Glomerular endothelial cell (primary cell): ENCODE results near the gene SHISA2. TPM values are rescaled to one million over a fixed set of nuclear protein-coding genes. Genes with fewer than 3 reads are reported as not detected.

Source experiments
- DNase-seq: peaks from one replicate; pipeline ENCODE4 v3.0.0-alpha.2; 2011; ENCODE audit warnings: low read depth, low spot score; ENCODE audit errors: extremely low read depth
- total RNA-seq: library from RNA; depleted of rRNA; stranded (reverse); fragments of >200 nt; gene quantifications from 2 replicates; pipeline ENCODE4 v1.2.3, GENCODE V29; 2015

Gene SHISA2
- total RNA-seq, 1 donor from 2014 or later, result 15.5 TPM

DNA sequence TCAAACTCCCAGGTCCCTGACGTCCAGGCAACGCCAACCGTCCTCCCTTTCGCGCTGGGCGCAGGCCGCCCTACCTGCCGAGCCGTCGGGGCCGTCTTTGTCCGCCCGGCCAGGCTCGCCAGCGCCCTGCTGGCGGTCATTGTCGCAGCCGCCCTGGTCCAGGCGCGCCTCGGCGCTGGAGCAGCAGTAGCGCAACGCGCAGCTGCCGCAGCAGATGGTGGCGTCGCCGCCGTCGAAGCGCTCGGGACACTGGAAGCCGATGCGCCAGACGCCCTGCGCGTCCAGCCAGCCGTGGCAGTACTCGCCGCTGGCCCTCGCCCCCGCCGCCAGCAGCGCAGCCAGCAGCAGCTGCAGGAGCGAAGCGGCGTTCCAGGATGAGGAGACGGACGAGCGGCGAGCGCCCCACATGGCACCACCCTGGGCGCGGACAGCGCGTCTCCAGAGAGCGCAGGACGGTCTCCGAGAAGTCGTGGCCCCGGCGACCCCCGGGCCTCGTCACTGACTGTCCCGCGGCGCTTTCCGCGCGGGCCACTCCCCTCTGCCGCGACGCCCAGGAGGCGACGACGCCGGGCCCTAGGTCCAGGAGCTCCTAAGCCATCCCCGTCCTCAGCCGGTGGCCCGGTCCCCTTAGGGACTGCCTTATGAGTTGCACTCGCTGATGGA lies 1.1 kb downstream of the SHISA2 start:
- DNase-seq, result no peak

DNA sequence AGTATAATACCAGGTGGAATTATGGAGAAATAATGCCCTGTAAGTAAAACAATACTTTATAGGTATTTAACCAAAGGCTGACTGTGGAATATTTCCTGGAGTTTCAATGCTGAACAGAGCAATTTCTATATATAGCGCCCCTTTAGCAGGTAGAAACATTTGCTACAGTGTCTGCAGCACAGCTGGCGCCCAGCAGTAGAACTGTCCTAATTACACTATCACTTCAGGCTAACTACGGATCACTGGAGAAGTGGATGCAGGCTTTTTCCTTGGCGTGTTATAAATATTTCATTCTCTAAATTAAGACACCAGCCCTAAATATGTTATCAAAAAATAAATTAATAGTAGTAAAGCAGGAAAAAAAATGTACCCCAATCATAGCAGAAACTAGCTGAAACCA lies 3.1 kb downstream of the SHISA2 start:
- DNase-seq, result no peak

DNA sequence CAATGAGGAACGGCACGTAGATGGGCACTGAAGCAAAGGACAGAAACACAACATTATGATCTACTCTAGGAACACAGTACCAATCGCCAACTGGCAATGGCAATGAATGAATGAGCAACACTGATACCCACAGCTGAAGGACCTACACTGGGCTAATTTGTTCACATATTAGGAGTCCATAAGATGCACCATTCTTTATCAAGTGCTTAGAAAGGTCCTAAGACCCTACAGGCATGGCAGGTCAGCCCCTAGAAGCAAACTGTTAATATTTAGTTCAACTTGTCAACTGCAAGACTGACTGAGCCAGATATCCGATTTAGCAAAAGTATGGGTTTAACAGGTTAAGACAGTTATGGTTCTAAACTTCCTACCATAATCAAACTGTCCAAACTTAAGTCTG lies 4.8 kb downstream of the SHISA2 start:
- no peak for DNase-seq

DNA sequence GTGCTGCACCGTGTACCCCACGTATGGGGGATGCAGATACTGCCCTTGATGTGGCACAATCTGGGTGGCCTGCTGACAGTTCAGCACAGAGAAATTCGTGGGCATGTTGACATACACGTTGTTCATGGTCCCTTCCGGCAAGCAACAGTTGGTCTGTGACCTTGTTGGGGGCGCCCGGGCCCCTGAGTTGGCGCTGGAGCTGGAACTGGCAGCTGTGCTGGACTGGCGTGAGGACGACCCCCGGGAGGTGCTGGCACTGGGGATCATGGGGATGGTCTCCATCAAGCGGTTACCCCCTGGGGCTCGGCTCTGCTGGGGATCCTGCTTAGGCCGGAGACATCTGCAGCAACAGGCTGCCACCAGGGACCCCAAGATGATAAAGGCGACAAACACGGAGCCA lies 5.2 kb downstream of the SHISA2 start:
- DNase-seq, result no peak

DNA sequence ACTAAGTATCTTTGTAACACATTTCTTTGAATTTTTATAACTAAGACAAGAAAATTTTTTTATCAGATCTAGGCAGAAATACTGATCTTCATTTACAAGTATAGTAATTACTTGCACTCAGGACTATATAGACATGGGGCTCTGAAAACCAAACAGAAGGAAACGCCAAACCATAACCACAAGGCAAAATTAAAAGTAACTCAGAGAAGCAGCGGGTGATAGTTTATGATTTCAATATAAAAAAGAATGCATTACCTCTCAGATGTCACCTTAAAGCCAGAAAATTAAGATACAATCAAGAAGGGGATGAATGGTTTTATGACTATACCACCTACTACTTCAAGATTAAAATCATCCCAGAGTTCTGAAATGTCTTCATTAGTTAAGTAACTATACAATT lies 6.7 kb downstream of the SHISA2 start:
- DNase-seq, result no peak

DNA sequence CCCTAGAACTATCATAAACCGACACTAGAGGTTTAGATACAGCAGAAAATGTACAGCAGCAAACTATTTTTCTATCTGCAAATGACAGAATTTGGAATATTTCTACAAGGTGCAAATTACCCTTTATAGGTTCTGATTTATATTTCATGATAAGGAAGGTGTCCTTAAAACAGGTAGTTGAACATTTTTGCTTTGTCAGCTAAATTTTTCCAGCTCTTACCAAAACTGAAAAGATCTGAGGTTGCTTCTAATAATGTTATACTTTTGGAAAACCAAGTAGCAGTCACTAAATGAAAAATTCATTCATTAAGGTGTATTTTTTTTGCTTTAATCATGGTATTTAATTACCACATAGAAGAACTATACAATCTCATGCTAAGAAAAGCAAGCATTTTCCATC lies 9.0 kb downstream of the SHISA2 start:
- no peak for DNase-seq

DNA sequence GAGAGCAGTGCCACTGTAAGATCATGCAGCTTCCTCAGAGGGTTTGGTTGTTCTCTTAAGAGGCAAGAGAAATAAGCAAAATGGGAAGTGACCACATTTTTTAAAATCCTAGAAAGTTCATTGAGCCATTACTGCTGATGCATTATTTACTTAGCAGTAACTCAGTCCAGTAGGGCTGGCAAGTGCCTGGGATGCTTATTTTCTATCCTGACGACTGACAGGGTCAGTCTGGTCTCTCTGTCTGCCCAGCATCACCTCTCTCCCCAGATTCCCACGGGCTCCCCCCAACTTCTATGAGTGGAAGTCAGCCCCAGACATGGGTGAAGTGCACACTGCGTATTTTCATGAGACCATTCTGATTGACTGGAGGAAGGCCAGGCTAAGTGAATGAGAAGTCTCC lies 10.4 kb downstream of the SHISA2 start:
- no peak for DNase-seq

DNA sequence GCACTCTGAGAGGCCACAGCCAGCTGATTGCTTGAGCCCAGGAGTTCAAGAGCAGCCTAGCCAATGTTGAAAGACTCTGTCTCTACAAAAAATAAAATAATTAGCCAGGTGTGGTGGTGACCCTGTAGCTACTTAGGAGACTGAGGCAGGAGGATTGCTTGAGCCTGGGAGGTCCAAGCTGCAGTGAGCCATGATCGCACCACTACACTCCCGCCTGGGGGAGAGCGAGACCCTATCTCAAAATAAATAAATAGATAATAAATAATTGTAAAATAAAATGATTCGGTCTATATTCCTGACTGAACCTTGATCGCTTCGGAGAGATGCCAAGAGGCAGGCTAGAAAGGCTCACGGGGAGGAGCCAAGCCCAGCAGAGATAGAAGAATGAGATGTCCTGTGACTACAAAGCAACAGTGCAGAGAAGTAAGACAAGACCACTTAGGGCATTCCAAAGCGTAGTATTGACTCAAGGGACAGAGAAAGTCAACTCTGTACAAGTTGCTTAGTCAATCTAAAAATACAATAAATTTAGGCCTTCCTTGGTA lies 12.8 kb downstream of the SHISA2 start:
- DNase-seq, result no peak

DNA sequence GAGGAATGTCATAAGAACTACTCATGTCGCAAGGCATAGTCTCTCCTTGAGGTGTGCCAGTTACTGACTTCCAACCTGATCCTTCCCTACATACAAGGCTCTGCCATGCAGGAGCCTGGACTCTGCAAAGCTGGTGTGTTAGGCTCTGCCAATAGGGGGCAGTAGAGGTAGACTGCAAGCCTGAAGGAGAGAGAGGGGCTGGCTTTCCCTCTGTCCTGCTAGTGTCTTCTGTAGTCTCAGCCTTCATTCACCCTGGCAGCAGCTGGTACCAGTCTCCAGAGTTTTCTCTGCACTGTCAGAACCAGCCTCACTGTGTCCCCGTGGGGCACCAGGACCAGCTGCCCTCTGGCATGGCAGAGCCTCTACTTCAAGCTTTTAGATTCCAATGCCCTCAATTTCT lies 14.5 kb downstream of the SHISA2 start:
- no peak for DNase-seq

DNA sequence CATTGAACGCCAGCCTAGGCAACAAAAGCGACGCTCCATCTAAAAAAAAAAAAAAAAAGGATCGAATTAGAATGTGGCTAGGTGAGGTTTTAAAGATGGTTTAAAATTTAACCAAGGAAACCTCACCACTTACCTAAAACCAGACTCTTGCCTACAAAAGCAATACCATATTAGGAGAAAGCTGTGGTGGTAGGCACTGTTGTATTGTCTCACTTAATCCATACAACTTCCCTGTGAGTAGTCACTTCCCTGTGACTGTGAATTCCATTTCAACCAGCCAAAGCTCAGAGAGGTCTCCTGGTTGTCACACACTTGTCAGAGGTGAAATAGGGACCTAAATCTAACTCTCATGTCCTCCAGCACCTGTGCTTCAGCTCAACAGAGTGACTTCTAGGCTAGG lies 15.4 kb downstream of the SHISA2 start:
- no peak for DNase-seq

DNA sequence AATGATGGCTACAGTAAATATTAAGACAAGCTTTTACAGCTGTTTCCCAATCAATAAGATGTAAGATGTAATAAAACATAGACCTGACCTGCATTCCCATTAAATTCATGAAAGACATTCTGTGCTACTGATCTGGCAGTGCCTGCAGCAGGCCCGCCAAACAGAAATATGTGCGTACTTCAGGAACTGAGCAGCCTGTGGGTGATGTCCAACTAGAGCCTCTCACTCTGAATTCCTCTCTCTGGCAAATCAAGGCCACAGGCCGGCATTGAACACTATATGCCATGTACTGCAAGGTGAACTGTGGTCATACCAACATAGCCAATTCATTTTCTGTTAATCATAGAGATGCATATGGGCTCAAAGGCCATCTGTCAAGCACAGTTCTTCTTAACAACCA lies 17.8 kb downstream of the SHISA2 start:
- no peak for DNase-seq

DNA sequence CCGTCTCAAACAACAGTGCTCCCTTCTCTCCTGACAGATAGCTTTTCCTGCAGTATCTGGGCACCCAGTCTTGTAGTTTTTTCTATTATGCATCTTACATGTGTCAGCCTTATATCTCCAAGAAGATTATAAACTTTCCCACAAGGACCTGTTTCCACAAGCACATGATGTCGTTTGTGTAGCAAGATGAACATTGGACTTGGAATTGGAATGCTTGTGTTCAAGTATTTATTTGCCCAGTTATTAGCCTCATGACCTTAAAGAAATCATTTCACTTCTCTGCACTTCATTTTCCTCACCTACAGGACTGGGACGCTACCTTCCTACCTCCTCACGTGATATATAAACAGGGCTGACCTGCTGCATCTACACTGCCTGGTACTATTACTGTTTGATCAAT lies 21.5 kb downstream of the SHISA2 start:
- no peak for DNase-seq

DNA sequence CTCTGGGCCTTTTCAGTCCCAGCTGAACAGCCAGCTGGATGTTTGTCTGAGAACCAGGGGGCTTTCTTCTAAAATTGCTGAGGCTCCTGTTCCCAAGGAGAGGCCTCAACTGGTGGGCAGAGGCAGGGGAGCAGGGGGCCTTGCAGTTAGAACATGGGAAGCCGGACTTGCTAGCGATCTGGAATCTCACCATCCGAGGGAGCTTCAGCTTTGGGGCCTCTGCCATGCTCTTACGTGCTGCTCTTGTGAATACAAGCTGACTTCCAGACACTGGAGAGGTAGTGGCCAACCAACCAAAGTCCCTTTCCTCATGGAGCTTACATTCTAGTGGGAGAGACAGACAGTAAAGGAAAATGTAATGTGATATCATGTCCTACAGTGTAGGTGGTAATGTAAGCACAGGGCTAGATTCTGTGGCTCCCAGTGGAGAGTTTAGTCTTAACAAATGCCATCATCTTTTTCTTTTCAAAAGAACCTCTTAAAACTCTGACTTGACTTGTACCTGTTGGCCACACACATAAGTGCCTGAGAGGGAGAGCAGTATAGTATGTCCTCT lies 22.2 kb downstream of the SHISA2 start:
- DNase-seq, result no peak

DNA sequence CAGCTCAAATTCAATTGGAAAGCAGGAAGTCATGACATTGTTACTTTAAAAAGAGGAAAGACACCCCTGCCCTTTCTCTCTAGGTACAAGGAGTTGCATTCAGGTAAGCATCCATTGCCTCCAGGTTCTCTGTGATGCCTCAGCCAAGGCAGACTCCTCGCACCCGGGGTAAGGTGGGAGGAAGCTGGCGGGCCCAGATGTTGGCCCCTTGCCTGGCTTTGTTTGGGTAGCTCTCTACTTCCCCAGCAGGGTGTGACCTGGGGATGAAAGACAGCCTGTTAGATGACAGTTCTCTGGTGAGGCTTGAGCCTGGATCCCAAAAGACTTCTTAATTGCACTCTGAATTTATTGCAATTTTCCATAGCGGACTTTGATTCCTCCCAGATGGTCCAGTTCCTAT lies 25.6 kb downstream of the SHISA2 start:
- DNase-seq, result no peak

DNA sequence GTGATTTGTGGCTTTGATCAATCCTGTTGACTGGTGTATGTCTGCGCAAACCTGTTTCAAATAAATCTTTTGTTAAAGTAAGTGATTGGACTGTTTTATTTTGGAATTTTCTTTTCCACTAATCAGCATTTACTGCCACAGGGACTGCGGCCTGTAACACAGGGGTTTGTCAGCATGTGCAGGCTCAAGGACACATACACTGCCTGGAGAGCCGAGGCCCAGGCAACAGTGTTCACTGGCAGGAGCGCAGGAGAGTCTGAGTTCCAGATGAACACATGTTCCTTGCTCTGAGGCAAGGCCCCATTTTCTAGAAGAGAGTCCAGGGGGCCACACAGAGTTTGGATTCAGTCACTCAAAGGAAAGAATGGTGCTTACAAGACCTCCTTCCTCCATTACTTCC lies 26.0 kb downstream of the SHISA2 start:
- DNase-seq, result no peak

DNA sequence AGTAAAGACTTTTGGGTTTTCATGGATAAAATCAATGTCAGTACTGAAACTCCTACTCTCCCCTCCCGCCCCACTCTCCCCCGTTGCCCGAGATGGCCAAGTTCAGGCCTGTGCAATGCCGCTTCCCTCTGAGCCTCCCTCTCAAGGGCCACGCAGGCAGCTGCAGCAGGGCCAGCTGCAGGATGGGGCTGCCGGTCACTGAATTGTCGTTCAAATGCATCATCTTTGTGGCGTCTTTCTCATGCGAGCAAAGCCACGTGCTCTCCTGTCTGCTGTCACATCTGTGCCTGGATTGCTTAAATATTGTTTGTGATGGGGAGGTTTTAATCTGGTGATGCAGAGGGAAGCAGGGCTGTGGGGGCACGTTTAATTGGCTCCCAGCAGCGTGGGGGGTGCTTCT lies 26.6 kb downstream of the SHISA2 start:
- DNase-seq, result no peak

DNA sequence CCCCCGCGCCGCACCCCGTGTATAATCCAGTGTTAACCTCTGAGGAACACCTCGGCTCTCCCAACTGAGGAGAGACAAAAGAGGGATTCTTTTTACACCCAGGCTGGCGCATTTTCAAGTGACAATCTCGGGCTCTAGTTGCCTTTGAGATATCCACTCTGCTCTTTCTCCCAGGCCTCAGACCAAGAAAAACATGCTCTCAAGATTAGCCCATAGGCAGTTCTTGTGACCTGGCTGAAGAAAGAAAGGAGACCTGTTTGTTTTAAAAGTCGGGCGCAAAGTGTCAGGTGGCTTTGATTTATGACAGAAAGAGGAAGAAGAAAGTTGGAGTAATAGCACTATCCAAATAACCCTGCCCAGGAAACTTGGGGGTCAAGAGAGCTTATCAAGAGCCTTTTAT lies 27.3 kb downstream of the SHISA2 start:
- no peak for DNase-seq

DNA sequence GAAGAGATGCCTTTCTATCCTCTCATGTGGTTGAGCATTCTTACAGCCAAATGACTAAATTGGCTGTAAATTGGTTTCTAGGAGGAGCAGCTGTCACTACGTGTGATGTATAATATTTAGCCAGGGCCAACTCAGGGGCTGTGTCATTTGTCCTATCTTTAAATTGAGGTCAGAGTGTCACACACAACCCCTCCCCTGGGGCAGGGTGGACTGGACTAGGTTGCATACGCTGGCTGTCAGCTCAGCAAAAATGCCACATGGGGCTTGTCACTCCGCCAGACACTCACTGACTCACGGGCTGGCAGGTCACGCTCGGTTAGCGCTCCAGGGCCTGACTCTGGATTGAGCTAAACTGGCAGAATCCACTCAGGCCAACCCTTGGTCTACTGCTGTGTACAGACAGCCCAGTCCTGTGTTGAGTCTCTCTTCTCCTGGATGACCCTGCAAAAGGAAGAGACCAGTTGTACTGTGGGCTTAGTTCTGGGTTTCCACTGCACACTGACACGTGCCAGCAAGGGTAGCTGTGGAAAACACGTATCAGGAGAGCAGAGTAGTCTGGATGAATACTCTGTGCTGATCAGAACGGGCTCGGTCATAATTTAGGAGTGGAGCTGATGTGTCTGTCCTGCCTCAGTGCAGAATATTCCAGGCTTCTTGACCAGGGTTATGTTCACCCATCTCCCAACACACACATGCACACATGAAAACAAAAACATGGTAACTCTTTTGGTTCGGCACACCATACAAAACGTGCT lies 29.1 kb downstream of the SHISA2 start:
- no peak for DNase-seq

DNA sequence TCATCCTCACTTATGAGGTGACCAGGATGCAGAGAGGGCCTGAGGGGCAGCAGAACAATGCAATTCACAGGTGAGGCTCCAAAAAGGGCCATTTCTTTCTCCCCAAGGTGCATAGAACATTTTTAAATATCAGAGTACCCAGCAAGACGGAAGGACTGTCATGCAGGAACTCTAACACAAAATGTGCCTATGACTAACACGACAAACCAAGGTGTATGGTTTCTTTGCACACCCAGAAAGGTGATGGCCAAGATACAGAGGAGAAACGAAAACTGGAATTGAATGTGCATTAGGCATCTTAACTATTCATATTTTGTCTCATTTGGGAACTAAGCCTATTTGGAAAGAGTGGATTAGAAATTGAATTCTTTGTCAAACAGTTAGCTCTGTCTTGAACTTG lies 29.9 kb downstream of the SHISA2 start:
- DNase-seq, result no peak

DNA sequence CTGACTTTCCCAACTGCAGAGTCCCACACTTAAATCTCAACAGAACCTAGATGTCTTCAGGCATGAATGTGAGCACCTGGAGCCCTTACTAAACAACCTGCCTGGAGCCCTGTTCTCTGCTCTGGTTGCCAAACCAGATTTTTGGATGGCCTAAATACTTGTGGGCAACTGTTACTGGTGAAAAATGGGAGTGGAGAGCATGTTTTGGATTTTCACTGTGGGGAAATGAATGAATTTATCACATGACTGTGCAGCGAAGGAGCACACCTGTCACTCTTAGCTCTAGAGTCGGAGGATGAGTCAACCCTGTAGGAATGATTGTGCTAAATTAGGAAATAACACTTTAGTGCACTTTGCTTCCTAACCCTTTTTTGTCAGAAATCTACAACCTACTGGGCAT lies 30.3 kb downstream of the SHISA2 start:
- no peak for DNase-seq

DNA sequence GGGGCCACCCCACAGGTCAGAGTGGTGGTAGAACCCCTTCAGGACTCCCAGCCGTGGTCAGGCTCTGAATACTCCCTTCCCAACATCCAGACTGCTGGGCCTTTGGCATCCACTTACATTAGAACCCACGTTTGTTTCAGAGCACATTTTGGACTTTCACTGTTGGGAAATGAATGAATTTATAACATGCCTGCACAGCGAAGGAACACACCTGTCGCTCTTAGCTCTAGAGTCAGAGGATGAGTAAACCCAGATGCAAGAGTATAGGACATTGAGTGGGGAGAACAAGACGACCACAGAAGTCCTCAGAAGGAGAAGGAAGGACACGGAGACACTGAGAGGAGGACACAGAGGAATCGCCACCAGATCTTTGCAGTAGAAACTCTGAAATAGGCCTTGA lies 30.9 kb downstream of the SHISA2 start:
- no peak for DNase-seq
